HG03095 (cell line): Measurements from ENCODE around the gene DYRK4.

Experiments used
- ATAC-seq: cut with Tn5 transposase; IDR thresholded peaks from one replicate; pipeline ENCODE4 v1.9.1; 2021; ENCODE audit warnings: moderate library complexity; ENCODE audit not compliant: unreplicated experiment

The DYRK4 gene

DNA sequence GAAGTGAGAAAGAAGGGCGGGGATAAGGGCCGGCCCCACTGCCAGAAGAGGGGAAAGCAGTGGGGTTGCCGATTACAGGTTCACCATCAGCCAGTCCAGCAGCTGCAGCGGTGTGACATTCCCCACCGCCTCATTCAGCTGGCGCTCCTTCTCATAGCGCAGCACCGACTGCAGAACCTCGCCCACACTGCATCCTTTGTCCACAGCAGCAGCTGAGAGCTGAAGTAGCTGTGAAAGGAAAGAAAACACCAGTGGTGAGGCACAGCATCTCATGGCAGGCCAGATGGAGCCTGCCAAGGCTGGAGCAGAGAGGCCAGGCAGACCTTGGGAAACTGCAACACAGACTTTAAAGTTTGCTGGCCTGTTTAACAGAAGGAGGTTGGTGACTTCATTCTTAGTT is 53.7 kb downstream of the DYRK4 start:
- ATAC-seq: no peak

DNA sequence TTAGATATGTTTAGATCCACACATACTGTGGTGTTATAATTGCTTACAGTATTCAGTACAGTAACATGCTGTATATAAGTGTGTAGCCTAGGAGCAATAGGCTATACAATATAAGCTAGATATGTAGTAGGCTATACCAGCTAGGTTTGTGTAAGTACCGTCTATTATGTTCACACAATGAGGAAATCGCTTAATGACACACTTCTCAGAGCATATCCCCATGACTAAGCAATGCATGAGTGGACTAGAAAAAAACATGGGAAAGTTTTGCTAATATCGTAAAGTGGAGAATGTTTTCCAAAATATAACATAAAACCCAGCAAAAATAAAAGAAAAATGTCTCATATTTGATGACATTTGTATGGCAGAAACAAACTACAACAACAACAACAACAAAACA is 59.5 kb downstream of the DYRK4 start:
- no peak for ATAC-seq

DNA sequence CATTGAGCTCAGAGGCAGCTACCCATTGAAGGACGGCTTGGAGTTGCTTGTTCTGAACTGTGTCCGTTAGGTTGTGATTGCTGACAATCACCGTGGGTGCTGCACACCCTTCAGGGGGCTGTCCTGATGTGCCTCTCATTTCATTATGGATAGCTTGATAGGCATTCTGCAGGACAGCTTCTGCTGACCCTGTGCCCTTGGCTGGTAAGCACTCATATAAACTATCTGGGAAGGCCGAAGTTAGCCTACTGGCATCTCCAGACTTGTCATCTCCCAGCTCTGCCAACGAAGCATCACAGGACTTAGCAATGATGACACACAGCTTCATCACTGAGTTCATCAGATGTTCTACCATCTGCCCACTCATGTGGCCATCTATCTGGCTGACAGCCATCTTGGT is 64.5 kb downstream of the DYRK4 start:
- no peak for ATAC-seq

DNA sequence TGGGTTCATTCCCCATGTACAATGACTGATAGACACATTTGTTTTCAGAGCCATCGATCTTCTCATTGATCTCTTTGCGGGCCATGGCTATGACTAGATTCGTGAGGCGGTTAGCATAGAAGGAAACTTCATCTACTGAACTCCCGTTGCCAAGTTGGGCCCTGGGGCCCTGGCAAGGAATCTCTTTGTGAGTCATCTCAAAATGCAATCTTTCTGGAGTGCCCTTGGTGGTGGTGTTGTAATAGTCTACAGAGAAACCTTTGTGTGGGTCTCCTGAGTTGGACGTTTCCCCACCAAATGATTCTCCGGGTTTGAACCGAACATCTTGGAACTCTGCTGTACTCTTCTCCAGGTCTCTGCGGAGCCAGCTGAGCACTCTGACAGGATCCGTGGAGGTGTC is 66.4 kb downstream of the DYRK4 start:
- ATAC-seq: no peak

DNA sequence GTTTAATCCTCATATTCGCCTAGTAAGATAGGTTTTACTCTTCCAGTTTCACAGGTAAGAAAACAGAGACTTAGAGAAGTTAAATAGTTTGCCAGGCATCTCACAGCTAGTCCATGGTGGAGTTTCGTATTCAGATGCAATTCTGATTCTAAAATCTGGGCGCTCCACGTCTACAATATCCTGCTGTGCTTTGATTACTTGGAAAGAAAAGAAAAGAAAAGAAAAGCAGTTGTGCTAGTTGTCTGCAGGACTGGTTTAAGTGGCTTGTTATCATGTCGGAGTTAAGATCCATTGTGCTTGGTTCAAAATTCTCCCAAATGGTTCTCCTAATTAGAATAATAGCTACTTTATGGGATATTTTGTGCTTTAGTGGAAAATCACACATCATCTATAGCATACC is 68.3 kb downstream of the DYRK4 start:
- ATAC-seq: no peak

DNA sequence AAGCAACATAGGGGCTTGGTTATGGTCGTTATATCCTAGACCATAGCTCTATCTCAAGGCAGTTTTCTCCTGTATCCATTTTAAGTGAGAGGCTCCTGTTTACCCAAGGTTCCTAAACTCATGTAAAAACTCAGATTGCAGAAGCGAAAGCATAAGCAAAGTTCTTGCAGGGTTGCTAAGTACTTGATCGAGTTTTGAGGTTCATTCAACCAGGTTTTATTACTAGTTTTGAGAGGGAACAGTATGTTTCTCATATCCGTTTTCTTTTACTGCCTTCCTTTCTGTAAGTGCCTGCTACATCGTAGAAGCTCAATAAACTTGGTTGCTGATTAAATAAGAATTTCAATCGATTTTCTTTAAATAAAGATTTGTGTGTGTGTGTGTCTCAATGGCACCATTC is 81.7 kb downstream of the DYRK4 start:
- peak; percentile 66 for ATAC-seq

DNA sequence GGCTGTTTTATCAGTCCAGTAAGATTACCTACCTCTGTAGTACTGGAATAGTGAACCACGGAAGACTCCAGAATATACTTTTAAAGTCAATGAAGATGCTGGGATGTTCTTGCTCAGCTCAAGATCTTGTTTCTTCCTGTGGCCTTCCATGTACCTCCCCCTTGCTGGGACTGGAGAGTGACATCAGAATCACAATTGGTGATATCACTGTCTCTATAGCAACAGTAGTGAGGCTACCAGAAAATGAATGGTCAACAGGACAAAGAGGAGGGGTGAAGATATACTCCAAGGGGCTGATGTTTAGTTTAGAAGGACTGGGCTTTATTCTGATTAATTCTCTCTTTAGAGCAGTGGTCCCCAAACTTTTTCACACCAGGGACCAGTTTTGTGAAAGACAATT is 83.0 kb downstream of the DYRK4 start:
- ATAC-seq: no peak

DNA sequence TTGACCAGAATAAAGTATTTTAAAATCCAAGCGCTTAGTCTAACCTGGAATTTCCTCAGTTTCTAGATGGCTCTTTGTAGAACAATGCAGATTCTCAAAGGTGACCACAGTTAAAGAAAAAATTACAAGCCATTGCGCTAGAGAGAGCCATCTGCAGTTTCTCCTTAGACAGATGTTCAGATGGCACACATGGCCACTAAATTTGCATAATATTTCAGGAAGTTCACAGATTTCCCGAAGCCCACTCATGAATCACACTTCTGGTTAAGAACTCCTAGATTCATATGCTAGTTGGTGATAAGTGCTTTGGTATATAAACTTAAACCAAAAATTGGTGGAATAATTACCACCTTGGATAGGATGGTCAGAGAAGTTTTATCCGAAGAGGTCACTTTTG is 86.1 kb downstream of the DYRK4 start:
- ATAC-seq: no peak

DNA sequence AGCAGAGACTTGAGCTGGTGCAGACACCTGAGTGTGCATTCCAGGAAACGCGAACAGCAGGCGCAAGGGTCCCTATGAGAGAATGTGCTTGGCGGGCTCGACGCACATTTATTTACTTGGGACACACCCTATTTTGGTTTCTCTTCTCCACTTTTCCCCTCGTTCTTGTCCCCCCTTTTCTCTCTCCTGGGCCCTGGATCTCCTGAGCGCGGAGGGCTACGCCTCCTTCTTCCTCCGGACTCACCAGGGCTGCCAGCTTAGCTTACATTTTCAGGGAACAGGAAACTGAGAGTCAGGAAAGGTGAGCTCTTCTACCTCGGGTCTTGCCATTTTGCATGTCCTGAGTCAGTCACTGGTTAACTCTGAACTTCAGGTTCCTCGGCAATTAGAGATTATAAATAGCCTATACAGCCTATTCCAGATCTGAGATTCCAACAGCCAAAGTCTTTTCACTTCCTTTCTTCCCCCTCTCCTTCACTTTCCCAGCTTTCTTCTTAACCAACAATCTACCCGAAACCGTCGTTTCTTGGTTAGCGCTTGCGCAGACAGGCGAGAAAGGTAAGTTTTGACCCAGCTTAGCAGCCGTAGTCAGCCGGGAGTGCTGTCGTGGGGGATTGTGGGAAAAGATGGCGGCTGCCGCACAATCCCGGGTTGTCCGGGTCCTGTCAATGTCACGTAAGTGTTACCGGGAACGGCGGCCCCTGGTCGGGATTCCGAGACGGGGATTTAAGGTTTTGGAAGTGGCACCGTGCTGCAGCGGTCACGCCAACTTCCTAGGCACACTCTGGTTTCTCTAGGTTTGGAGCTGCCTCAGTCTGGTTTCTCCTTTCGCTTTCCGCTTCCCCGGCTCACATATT is 86.7 kb downstream of the DYRK4 start, which contains the start of the genes AKAP3 and NDUFA9:
Gene AKAP3 (minus strand): TSS at position 551 of the 857 bp plus-strand sequence. CDS start 10,855 bp downstream, outside the sequence.
Gene NDUFA9 (plus strand): TSS at position 614 of the 857 bp plus-strand sequence. CDS start 13 bp downstream, at position 627.
- peak; percentile 58 for ATAC-seq

DNA sequence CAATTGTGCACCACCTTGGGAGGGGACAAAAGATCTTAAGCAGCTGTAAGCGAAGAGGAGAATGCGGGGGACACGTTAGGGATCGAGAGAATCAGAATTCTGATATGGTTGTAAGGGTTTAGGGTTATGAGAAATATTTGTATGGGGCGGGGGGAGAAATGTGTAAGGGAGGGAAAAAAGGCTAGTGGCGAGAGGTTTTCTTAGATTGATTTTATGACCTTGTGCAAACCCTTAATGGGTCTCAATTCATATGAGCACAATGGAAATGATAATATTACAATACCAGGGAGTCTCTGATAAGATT is 87.3 kb downstream of the DYRK4 start:
- no peak for ATAC-seq

DNA sequence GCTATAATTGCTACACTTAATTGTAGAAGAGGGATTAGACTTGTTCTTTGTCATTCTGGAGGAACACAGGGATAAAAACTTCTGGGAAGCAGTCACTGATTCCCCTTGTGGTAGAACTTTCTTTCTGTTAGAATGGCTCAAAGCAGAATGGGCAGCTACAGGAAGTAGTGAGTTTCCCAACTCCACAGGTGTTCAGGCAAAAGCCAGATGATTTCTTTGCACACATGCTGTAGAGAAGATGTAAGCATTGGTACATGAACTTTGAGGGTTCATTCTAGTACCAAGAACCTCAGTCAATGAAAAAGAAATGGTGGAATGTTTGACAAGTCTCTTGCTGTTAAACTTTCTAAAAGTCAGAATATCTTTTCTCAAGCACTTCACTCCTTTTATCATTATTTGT is 91.2 kb downstream of the DYRK4 start:
- no peak for ATAC-seq

DNA sequence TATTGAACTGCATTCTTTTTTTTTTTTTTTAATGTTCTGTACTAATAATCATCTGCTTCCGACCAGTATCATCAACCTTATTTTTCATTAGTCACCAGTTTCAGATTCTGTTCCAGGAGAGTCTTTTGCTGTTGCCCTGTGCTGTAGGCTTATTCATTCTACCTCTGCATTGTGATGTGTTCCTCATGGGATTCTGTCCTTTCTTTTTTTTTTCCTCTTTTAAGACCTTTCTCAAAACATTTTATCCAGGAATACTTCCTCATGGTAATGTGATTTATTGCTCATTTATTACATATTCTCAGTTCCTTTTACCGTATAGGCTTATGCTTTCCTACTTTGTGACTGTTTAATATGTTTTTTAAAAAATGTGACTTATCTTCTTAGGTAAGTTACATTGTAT is 91.7 kb downstream of the DYRK4 start:
- ATAC-seq: no peak
